ENCODE measurements around the gene HCLS1.

- TF ChIP-seq CTCF (IDR thresholded peaks at IDR 0.05) (no peak), POLR2AphosphoS5 (IDR thresholded peaks at IDR 0.05; ENCODE audit: insufficient read depth in 1 of 2, low read depth in 1 of 2) (no peak), POLR2A (IDR thresholded peaks at IDR 0.05) (no peak)
Measured at GRCh38 chr3:121645054-121645453, 15.6 kb downstream of the HCLS1 start.
